ENCODE results near the gene FANCE.

Gene FANCE

DNA sequence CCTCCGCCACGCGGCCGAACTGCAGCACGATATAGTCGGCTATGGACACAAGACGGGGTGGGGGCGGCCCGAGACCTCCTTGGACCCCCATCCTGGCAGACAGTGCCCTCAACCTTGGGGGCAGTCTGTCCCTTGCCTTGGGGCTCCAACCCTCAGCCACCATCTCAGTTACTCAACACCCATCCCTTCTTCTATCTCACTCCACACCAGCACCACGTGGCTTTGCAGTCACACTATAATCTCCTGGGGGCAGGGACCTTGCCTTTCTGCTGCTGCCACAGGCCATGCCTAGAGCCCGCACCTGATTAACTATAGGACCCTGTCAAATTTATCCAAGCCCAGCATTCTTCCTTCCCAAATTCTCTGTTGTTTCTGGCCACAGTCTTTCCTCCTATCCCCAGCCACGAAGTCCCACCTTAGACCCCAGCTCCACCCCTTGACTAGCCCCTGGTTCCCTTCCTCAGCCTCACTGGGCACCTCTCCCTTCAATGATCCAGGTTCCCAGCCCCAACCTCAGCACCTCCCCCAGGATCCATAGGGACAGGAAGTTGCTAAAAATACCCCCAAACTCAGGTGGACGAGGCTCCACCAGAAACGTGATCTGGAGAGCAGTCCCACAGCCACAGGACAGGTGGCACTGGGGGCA lies 46.4 kb downstream of the FANCE start:
- Mint-ChIP-seq H3K27ac (peak overlapping the region; percentile 92), H3K4me1 (peaks cover 59% of the 10 kb centered on the region), H3K4me3 (peak overlapping the region; percentile 83), H3K9me3 (no peaks in the 10 kb centered on the region), H3K27me3 (ENCODE audit: low read depth, poor library complexity) (no peaks in the 10 kb centered on the region), H3K36me3 (ENCODE audit: low read depth) (no peaks in the 10 kb centered on the region)
- no peak for DNase-seq
- TF ChIP-seq, protein P1, sequence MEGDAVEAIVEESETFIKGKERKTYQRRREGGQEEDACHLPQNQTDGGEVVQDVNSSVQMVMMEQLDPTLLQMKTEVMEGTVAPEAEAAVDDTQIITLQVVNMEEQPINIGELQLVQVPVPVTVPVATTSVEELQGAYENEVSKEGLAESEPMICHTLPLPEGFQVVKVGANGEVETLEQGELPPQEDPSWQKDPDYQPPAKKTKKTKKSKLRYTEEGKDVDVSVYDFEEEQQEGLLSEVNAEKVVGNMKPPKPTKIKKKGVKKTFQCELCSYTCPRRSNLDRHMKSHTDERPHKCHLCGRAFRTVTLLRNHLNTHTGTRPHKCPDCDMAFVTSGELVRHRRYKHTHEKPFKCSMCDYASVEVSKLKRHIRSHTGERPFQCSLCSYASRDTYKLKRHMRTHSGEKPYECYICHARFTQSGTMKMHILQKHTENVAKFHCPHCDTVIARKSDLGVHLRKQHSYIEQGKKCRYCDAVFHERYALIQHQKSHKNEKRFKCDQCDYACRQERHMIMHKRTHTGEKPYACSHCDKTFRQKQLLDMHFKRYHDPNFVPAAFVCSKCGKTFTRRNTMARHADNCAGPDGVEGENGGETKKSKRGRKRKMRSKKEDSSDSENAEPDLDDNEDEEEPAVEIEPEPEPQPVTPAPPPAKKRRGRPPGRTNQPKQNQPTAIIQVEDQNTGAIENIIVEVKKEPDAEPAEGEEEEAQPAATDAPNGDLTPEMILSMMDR (IDR thresholded peaks at IDR 0.05), result no peak

DNA sequence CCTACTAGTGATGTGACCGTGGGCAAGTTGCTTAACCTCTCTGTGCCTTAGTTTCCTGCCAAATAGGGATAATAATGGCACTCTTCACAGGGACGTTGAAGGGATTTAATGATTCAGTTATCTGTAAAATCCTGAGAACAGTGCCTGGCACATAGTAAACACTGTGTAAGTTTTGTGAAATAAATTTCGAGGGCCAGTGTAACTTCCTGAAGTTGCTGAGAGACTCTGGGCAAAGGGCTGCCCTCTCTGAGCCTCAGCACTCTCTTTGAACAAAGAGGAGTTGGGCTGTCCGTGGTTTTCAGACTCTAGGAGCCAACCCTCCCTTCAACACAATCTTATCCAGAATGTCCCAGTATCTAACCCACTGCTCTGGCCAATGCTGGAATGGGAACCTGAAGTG lies 47.2 kb downstream of the FANCE start:
- H3K9me3 Mint-ChIP-seq, result no peaks in the 10 kb centered on the region
- H3K36me3 Mint-ChIP-seq (ENCODE audit: low read depth), result no peaks in the 10 kb centered on the region
- peak overlapping the region; percentile 2 for H3K4me3 Mint-ChIP-seq
- no peaks in the 10 kb centered on the region for H3K27me3 Mint-ChIP-seq (ENCODE audit: low read depth, poor library complexity)
- no peak for DNase-seq
- no peak overlapping the region for H3K27ac Mint-ChIP-seq
- TF ChIP-seq, protein P1 (IDR thresholded peaks at IDR 0.05), result no peak
- peaks cover 52% of the 10 kb centered on the region for H3K4me1 Mint-ChIP-seq

DNA sequence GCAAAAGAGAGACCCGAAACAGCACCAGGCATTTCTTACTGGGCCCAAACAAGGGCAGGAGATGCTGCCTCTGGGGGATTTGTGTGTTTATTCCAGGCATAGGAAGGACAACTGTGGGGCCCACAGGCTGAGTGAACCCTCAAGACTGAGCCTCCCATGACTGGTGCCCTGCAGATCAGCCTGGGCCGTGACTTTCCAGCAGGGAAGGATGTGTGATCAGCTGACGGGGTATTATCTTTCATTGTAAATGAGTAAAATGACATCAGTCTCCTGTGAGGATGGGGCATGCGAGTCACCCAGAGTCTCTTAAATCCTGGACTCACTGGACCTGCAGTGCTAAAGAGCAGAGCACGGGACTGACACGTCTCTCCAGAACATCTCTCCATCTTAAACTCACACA lies 48.6 kb downstream of the FANCE start:
- peak overlapping the region; percentile 36 for H3K27ac Mint-ChIP-seq
- H3K36me3 Mint-ChIP-seq (ENCODE audit: low read depth), result no peaks in the 10 kb centered on the region
- DNase-seq, result no peak
- TF ChIP-seq, protein P1 (IDR thresholded peaks at IDR 0.05), result no peak
- H3K9me3 Mint-ChIP-seq, result no peaks in the 10 kb centered on the region
- no peak overlapping the region for H3K4me3 Mint-ChIP-seq
- peaks cover 8% of the 10 kb centered on the region for H3K27me3 Mint-ChIP-seq (ENCODE audit: low read depth, poor library complexity)
- H3K4me1 Mint-ChIP-seq, result peaks cover 46% of the 10 kb centered on the region

DNA sequence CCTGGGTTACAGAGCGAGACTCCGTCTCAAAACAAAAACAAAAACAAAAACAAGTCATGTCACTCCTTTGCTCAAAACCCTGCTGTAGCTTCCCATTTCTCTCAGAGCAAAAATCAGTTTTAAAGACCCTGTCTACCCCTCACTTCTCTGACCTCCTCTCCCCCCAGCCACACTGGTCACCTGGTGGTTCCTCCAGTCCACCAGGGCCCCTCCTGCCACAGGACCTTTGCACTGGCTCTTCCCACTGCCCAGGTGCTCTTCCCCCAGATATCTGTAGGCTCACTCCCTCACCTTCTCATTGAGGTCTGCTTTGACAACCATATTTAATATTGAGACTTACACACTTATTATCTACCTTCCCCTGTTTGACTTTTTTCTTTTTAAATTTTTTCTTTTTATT lies 49.6 kb downstream of the FANCE start:
- H3K27ac Mint-ChIP-seq, result peak overlapping the region; percentile 27

DNA sequence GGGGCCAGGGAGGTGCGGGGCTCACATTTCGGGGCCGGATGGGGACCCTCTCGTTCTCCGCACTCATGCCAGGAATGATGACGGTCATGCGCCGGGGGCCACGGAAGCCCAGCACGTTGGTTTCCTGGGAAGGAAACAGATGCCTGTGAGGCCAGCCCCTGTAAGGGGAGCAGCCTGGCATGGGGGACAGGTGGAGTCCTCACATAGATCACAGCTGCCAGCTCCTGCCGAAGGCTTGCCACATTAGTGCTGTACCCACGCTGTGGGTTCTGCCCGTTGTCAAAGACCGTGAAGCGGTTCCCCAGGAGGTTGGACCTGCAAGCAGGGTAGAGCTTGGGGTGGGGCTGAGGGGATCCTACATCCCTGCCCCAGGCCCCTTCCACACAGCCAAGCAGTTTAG lies 51.4 kb downstream of the FANCE start:
- Mint-ChIP-seq H3K27ac (no peak overlapping the region), H3K4me1 (peaks cover 62% of the 10 kb centered on the region)
- DNase-seq, result no peak

More for the DNA sequence above, 49.6 kb downstream of the FANCE start:
- H3K9me3 Mint-ChIP-seq, result no peaks in the 10 kb centered on the region
- TF ChIP-seq, protein P1 (IDR thresholded peaks at IDR 0.05), result no peak
- peaks cover 52% of the 10 kb centered on the region for H3K4me1 Mint-ChIP-seq
- peaks cover 8% of the 10 kb centered on the region for H3K27me3 Mint-ChIP-seq (ENCODE audit: low read depth, poor library complexity)
- H3K36me3 Mint-ChIP-seq (ENCODE audit: low read depth), result no peaks in the 10 kb centered on the region
- no peak overlapping the region for H3K4me3 Mint-ChIP-seq
- DNase-seq, result no peak

More for the DNA sequence above, 51.4 kb downstream of the FANCE start:
- Mint-ChIP-seq H3K9me3 (no peaks in the 10 kb centered on the region), H3K27me3 (ENCODE audit: low read depth, poor library complexity) (peaks cover 12% of the 10 kb centered on the region), H3K4me3 (no peak overlapping the region), H3K36me3 (ENCODE audit: low read depth) (no peaks in the 10 kb centered on the region)
- TF ChIP-seq, protein P1 (IDR thresholded peaks at IDR 0.05), result no peak
